Ishikawa (cell line): ENCODE data around the gene FAM20C.

Source experiments
- CEBPB ChIP-seq: IDR thresholded peaks from 2 replicates; pipeline ENCODE4 v1.6.1; 2012
- CREB1 ChIP-seq: IDR thresholded peaks from 2 replicates; pipeline ENCODE4 v1.6.1; 2012; ENCODE audit warnings: low read depth
- EGR1 ChIP-seq: IDR thresholded peaks from 2 replicates; pipeline ENCODE4 v1.6.1; 2012
- EP300 ChIP-seq: IDR thresholded peaks from 2 replicates; pipeline ENCODE4 v1.6.1; 2012; ENCODE audit warnings: borderline replicate concordance
- FOXM1 ChIP-seq: IDR thresholded peaks from 2 replicates; pipeline ENCODE4 v1.6.1; 2012; ENCODE audit warnings: low read depth, borderline replicate concordance
- NFIC ChIP-seq: IDR thresholded peaks from 2 replicates; pipeline ENCODE4 v1.6.1; 2012
- RAD21 ChIP-seq: IDR thresholded peaks from 2 replicates; pipeline ENCODE4 v1.6.1; 2012; ENCODE audit warnings: low read depth
- REST ChIP-seq: IDR thresholded peaks from 2 replicates; pipeline ENCODE4 v1.6.1; 2012; ENCODE audit warnings: low read depth, mild to moderate bottlenecking
- TAF1 ChIP-seq: IDR thresholded peaks from 2 replicates; pipeline ENCODE4 v1.6.1; 2012; ENCODE audit warnings: low read depth, mild to moderate bottlenecking
- TCF12 ChIP-seq: IDR thresholded peaks from 2 replicates; pipeline ENCODE4 v1.6.1; 2012; ENCODE audit warnings: low read depth
- TEAD4 ChIP-seq: IDR thresholded peaks from 2 replicates; pipeline ENCODE4 v1.6.1; 2012
- YY1 ChIP-seq: IDR thresholded peaks from 2 replicates; pipeline ENCODE4 v1.6.1; 2012; ENCODE audit warnings: low read depth
- ZBTB7A ChIP-seq: IDR thresholded peaks from 2 replicates; pipeline ENCODE4 v1.6.1; 2012; ENCODE audit warnings: low read depth
- TF ChIP-seq, protein P1 (sequence below): IDR thresholded peaks from 2 replicates; pipeline ENCODE4 v1.6.1; 2012
- TF ChIP-seq, protein P2 (sequence below): IDR thresholded peaks from 2 replicates; pipeline ENCODE4 v1.6.1; 2012

FAM20C gene

DNA sequence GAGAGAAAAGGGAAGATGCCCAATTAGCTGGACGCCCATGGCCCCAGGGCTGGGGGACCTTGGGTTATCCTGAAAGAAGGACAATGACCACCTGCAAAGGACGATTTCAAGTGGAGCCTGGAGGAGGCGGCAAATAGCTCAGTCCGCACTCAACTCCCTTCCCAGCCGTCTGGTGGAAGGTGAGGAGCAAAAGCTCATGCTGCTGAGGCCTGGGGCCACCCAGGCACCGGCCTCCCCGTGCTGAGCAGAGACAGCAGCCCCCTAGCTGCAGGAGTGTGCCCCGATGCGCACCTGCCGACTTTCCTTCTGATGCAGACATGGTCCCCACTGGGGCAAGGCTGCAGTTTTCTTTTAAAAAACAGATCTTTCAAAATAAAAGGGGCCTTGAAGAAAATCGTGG, 7.9 kb downstream of the FAM20C start:
- TF ChIP-seq YY1: no peak
- no peak for TF ChIP-seq TCF12
- no peak for TF ChIP-seq CREB1
- no peak for TF ChIP-seq TAF1
- TF ChIP-seq TEAD4: no peak
- no peak for TF ChIP-seq NFIC
- TF ChIP-seq, protein P1, sequence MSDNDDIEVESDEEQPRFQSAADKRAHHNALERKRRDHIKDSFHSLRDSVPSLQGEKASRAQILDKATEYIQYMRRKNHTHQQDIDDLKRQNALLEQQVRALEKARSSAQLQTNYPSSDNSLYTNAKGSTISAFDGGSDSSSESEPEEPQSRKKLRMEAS: no peak
- no peak for TF ChIP-seq CEBPB
- TF ChIP-seq FOXM1: no peak
- TF ChIP-seq RAD21: no peak
- TF ChIP-seq REST: no peak
- TF ChIP-seq EP300: no peak
- TF ChIP-seq ZBTB7A: no peak
- TF ChIP-seq EGR1: no peak
- TF ChIP-seq, protein P2, sequence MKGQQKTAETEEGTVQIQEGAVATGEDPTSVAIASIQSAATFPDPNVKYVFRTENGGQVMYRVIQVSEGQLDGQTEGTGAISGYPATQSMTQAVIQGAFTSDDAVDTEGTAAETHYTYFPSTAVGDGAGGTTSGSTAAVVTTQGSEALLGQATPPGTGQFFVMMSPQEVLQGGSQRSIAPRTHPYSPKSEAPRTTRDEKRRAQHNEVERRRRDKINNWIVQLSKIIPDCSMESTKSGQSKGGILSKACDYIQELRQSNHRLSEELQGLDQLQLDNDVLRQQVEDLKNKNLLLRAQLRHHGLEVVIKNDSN: no peak

GRCh38 chr7:200704-201103, 8.3 kb downstream of the FAM20C start:
- TF ChIP-seq EGR1: no peak
- no peak for TF ChIP-seq CEBPB
- TF ChIP-seq, protein P2: no peak
- TF ChIP-seq, protein P1: no peak
- TF ChIP-seq YY1: no peak
- no peak for TF ChIP-seq TCF12
- no peak for TF ChIP-seq FOXM1
- TF ChIP-seq ZBTB7A: no peak
- no peak for TF ChIP-seq EP300
- no peak for TF ChIP-seq REST
- no peak for TF ChIP-seq CREB1
- TF ChIP-seq TEAD4: no peak
- no peak for TF ChIP-seq NFIC
- TF ChIP-seq RAD21: no peak
- no peak for TF ChIP-seq TAF1

- TF ChIP-seq NFIC: no peak
- TF ChIP-seq, protein P1: no peak
- TF ChIP-seq CEBPB: no peak
- TF ChIP-seq TEAD4: no peak
- TF ChIP-seq RAD21: no peak
- TF ChIP-seq EP300: no peak
- TF ChIP-seq, protein P2: no peak
Observed at GRCh38 chr7:204326-204725, 12.0 kb downstream of the FAM20C start.

- no peak for TF ChIP-seq FOXM1
- TF ChIP-seq CEBPB: no peak
- no peak for TF ChIP-seq YY1
- no peak for TF ChIP-seq TAF1
- TF ChIP-seq RAD21: no peak
- TF ChIP-seq, protein P2: no peak
- TF ChIP-seq ZBTB7A: no peak
- no peak for TF ChIP-seq REST
- TF ChIP-seq, protein P1: no peak
- no peak for TF ChIP-seq TEAD4
- no peak for TF ChIP-seq EGR1
- TF ChIP-seq EP300: no peak
- TF ChIP-seq CREB1: no peak
- no peak for TF ChIP-seq NFIC
- no peak for TF ChIP-seq TCF12
Observed at GRCh38 chr7:205115-206010, 13.0 kb downstream of the FAM20C start.
